HG02642 (cell line): Measurements from ENCODE around the gene MFSD6L.

ENCODE experiments used
- ATAC-seq: cut with Tn5 transposase; IDR thresholded peaks from one replicate; pipeline ENCODE4 v1.9.1; 2021; ENCODE audit warnings: mild to moderate bottlenecking; ENCODE audit not compliant: unreplicated experiment, poor library complexity

MFSD6L gene

GRCh38 chr17:8798846-8799569 is at the start of gene MFSD6L:
TSS of gene MFSD6L (minus strand) at chr17:8799365. CDS start at chr17:8799120, 245 bp downstream.
- ATAC-seq = no peak

GRCh38 chr17:8847891-8848290 is 48.7 kb upstream of the MFSD6L start:
- no peak for ATAC-seq

GRCh38 chr17:8846768-8847211 is 47.6 kb upstream of the MFSD6L start:
- no peak for ATAC-seq

GRCh38 chr17:8844229-8845218 is 45.4 kb upstream of the MFSD6L start:
- ATAC-seq = no peak

GRCh38 chr17:8843344-8843743 is 44.2 kb upstream of the MFSD6L start:
- ATAC-seq = no peak

- no peak for ATAC-seq
Measured at GRCh38 chr17:8841844-8842243, 42.7 kb upstream of the MFSD6L start.

- ATAC-seq = no peak
Measured at GRCh38 chr17:8839410-8839935, 40.3 kb upstream of the MFSD6L start.

- ATAC-seq = no peak
Measured at GRCh38 chr17:8838551-8839095, 39.5 kb upstream of the MFSD6L start.

GRCh38 chr17:8837563-8838075 is 38.5 kb upstream of the MFSD6L start:
- no peak for ATAC-seq

GRCh38 chr17:8836821-8837562 is 37.8 kb upstream of the MFSD6L start:
- ATAC-seq = no peak

- no peak for ATAC-seq
Measured at GRCh38 chr17:8835631-8836364, 36.6 kb upstream of the MFSD6L start.

- ATAC-seq = no peak
Measured at GRCh38 chr17:8835106-8835505, 35.9 kb upstream of the MFSD6L start.

- ATAC-seq = no peak
Measured at GRCh38 chr17:8832711-8833352, 33.7 kb upstream of the MFSD6L start.

GRCh38 chr17:8831234-8831849 is 32.2 kb upstream of the MFSD6L start:
- no peak for ATAC-seq

GRCh38 chr17:8830141-8830540 is 31.0 kb upstream of the MFSD6L start:
- no peak for ATAC-seq

GRCh38 chr17:8829036-8829941 is 30.1 kb upstream of the MFSD6L start:
- no peak for ATAC-seq

GRCh38 chr17:8828517-8828875 is 29.3 kb upstream of the MFSD6L start:
- ATAC-seq = no peak
